UCSD-AML1 (cell line): ENCODE measurements around the gene CNEP1R1.
A peak's percentile ranks its signal among the peaks of the same experiment; 100 is the strongest.
"Not testable (repeated sequence)": the region's sequence is repeated elsewhere in the genome, so short reads cannot be mapped to it uniquely, and the experiment has no call there.

Experiments
- DNase-seq: peaks from one replicate; lab custom pipeline; 2025; ENCODE audit not compliant: unreplicated experiment; lab: John Stamatoyannopoulos, UW

The CNEP1R1 gene

GRCh38 chr16:50024684-50025536, at the start of gene CNEP1R1:
CNEP1R1 (plus strand) TSS chr16:50025225; CDS start chr16:50025316, 91 bp downstream.
- DNase-seq, result peak; percentile 96

- DNase-seq, result no peak
Measured at GRCh38 chr16:49977427-49977826, 47.6 kb upstream of the CNEP1R1 start.

DNA sequence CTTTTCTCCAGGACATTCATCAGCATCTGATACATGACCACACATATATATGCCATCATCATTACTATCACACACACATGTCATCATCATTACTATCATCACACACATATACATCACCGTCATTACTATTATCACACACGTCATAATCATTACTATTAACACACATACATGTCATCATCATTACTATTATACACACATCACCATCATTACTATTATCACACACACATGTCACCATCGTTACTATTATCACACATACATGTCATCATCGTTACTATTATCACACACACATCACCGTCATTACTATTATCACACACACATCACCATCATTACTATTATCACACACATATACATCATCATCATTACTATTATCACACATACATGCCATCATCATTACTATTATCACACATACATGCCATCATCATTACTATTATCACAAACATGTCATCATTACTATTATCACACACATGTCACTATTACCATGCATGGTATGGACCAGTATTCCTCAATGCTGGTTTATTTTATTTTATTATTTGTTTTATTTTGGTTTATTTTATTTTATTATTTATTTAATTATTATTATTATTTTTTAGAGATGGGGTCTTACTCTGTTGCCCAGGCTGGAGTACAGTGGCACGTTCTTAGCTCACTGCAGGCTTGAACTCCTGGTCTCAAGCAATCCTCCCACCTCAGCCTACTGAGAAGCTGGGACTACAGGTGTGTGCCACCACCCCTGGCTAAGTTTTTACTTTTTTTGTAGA, 46.3 kb upstream of the CNEP1R1 start:
- DNase-seq, result no peak

DNA sequence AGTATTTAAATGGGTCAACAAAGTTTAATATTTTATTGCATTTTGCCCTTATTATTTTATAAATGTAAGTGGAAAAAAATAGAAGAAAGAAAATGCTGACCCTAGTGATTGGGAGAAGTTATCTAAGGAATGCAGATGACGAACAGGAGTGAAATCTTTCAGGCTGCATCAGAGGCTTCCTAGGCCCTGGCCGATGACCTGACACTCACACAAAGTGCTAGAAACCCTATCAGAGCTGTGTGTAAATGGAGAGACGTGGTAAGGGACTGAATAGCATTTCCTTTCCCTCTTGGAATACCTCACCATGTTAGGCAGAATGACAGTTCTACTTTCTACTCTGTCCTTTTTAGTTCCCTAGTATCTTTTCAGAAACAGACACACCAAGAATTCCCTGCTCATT, 44.9 kb upstream of the CNEP1R1 start:
- no peak for DNase-seq

- DNase-seq, result no peak
Measured at GRCh38 chr16:49986351-49987124, 38.5 kb upstream of the CNEP1R1 start.

- no peak for DNase-seq
Measured at GRCh38 chr16:49987381-49987780, 37.6 kb upstream of the CNEP1R1 start.

DNA sequence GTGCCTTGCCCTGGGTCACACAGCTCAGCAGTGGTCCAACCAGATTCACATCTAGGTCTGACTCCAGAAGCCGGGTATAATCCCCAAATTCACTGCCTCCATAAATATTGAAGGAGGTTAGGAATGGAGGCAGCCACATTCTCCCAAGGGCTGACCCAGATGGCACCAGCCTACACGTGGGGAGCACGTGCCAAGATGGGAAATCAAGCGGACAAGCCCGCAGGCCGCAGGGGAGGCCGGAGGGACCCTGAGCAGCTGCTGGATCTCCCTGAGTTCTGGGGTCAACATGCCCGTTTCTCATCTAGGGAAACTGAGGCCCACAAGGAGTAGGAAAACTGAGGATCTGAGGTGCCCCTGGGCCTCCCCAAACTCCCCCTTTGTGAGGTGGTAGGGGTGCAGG, 32.2 kb upstream of the CNEP1R1 start:
- no peak for DNase-seq

- DNase-seq, result no peak
Measured at GRCh38 chr16:49993579-49993978, 31.4 kb upstream of the CNEP1R1 start.

DNA sequence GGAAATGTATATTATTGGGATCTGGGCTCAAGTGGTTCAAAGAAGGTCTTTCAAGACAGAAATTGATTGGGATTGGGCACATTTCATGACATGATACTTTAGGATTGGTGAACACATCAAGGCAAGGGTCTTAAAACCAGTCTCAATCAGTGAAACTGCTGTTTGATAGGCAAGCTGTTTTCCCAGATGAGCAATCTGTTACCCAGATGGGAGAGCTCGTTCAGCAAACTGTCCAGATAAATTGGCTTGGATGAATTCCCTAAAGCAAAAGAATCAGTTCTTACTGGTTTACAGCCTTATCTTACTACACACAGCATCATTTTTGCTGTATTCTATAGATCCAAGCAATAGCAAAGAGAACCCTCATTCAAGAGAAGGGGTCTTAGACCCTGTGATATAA, 31.0 kb upstream of the CNEP1R1 start:
- DNase-seq, result no peak

DNA sequence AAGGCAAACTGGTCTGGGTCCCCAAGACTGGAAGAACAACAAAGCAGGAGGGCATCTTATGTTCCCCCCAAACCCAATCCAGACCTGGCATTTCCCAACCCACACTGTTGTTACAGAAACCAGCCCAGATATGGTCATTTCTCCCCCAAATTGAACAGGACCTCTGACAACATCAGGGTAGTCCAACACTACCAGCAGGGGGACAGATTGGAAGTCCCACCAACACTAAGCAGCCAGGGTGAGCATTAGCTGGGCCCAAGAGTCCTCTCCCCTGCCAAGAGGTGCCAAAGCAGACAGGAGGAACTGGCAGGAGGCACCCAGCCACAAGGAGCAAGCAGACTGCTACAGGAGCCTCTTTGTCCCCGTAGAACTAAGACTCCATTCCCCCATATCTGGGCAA, 29.3 kb upstream of the CNEP1R1 start:
- no peak for DNase-seq

DNA sequence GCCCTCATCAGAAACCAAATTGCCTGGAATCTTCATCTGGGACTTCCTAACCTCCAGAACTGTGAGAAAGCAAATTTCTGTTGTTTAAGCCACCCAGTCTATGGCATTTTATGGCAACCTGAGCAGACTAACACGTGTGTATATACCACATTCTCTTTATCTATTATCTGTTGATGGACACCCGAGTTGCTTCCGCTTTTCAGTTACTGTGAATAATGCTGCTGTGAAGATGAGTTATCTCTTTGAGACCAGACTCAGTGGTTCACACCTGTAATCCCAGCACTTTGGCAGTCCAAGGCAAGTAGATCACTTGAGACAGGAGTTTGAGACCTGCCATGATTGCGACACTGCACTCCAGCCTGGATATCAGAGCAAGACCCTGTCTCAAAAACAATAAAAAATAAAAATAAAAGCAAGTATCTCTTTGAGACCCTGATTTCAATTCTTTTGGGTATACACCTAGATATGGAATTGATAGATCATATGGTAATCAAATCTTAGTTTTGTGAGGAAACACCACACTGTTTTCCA, 27.2 kb upstream of the CNEP1R1 start:
- DNase-seq, result no peak

DNA sequence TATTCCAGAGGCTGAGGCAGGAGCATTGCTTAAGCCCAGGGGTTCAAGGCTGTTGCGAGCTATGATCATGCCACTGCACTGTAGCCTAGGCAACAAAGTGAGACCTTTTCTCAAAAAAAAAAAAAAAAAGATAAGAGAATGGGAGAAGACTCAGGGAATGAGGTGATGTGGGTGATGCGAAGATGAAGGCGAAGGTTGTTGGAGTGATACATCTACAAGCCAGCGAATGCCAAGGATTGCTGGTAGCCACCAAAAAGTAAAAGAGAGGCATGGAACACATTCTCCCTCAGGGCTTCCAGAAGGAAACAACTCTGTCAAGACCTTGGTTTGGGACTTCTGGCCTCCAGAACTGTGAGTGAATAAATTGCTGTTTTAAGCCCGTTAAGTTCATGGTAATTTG, 26.0 kb upstream of the CNEP1R1 start:
- no peak for DNase-seq

GRCh38 chr16:50001144-50001543, 23.9 kb upstream of the CNEP1R1 start:
- DNase-seq, result no peak

DNA sequence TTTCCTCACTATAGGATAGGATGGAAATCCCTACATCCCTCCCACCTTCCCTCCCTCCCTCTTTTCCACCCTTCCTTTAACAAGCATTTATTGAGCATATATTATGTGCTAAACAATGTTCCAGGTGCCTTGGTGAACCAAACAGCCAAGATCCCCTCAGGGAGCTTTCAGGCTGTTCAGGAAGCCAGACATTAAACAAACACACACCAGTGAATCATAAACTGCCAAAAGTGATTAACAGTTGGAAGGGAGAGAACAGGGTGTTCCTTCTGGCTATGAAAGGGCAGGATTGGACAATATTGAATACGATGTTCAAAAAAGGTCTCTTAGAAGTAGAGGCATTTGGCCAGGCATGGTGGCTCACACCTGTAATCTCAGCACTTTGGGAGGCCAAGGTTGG, 22.8 kb upstream of the CNEP1R1 start:
- no peak for DNase-seq

GRCh38 chr16:50004239-50004638, 20.8 kb upstream of the CNEP1R1 start:
- no peak for DNase-seq

DNA sequence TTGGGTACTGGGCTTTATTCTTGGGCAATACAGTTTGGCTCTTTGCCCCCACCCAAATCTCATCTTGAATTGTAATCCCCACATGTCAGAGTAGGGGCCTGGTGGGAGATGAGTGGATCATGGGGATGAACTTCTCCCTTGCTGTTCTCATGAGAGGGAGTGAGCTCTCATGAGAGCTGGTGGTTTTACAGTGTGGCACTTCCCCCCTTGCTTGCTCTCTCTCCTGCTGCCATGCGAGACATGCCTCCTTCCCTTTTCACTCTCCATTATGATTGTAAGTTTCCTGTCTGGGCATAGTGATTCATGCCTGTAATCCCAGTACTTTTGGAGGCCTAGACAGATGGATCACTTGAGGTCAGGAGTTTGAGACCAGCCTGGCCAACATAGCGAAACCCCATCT, 18.1 kb upstream of the CNEP1R1 start:
- DNase-seq, result no peak

GRCh38 chr16:50007744-50008143, 17.3 kb upstream of the CNEP1R1 start:
- no peak for DNase-seq

DNA sequence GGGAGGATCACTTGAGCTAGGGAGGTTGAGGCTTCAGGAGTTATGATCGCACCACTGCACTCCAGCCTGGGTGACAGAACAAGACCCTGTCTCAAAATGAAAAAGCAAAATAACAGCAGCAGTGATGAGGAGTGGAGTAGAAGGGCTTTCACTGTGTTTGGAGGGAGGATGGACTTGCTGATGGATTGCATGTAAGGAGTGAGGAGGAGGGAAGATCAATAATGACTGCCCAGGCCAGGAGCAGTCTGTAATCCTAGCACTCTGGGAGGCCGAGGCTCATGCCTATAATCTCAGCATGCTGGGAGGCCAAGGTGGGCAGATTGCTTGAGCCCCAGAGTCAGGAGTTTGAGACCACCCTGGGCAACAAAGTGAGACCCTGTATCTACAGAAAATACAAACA, 14.8 kb upstream of the CNEP1R1 start:
- no peak for DNase-seq

DNA sequence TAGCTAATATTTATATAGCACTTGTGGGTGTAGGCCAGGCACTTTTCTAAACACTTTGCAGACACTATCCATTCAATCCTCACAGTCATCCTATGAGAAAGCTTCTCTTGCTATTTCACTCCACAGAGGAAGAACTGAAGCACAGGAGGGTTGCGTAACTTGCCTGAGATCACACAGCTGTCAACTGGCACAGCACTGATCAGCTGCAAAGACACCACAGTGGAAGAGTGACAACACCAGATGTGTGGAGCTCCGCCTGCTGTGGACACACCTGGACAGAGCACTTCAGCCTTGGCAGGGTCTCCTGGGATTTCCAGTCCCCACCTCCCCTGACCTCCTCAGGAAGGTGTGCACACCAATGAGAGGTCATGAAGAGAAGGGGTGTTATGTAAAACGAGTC, 13.3 kb upstream of the CNEP1R1 start:
- DNase-seq, result no peak

- no peak for DNase-seq
Measured at GRCh38 chr16:50012182-50012581, 12.8 kb upstream of the CNEP1R1 start.

DNA sequence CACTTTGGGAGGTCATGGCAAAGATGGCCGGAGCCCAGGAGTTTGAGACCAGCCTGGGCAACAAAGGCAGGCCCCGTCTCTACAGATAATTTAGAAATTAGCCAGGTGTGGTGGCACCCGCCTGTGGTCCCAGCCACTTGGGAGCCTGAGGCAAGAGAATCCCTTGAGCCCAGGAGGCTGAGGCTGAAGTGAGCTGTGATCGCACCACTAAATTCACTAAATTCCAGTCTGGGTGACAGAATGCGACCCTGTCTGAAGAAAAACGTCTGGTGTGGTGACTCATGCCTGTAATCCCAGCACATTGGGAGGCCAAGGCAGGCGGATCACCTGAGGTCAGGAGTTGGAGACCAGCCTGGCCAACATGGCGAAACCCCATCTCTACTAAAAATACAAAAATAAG, 10.8 kb upstream of the CNEP1R1 start:
- not testable (repeated sequence) for DNase-seq
